ENCODE data around the gene P3H2.

Gene P3H2

DNA sequence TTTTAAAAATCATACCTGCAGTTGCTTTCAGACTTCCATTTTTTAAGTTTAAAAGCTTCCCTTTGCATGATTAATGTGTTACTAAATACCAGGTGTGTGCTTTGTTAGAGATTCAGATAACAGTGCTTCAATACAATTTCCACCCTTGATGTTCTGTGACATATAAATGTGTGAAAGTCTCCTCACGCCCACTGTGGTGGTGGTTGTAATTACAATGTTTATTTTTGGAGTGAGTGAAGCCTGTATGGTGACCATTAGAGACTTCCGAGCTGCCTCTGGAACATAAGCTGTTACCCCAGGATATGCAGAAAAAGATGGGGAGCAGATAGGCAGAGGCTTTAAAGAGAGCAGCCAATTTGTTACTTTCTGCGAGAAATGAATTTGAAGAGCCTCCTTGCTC, 57.2 kb downstream of the P3H2 start:
- no peak overlapping the region for H3K4me3 ChIP-seq (ENCODE audit: low read depth, low read length)
- TF ChIP-seq, protein P1, sequence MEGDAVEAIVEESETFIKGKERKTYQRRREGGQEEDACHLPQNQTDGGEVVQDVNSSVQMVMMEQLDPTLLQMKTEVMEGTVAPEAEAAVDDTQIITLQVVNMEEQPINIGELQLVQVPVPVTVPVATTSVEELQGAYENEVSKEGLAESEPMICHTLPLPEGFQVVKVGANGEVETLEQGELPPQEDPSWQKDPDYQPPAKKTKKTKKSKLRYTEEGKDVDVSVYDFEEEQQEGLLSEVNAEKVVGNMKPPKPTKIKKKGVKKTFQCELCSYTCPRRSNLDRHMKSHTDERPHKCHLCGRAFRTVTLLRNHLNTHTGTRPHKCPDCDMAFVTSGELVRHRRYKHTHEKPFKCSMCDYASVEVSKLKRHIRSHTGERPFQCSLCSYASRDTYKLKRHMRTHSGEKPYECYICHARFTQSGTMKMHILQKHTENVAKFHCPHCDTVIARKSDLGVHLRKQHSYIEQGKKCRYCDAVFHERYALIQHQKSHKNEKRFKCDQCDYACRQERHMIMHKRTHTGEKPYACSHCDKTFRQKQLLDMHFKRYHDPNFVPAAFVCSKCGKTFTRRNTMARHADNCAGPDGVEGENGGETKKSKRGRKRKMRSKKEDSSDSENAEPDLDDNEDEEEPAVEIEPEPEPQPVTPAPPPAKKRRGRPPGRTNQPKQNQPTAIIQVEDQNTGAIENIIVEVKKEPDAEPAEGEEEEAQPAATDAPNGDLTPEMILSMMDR (IDR thresholded peaks at IDR 0.05; ENCODE audit: low read depth, low read length, missing control alignments): no peak
- in situ Hi-C loops (cut with HindIII; ENCODE audit: low sequenced_read_pairs): no loop called here
- no peak for DNase-seq (ENCODE audit: low read depth)

DNA sequence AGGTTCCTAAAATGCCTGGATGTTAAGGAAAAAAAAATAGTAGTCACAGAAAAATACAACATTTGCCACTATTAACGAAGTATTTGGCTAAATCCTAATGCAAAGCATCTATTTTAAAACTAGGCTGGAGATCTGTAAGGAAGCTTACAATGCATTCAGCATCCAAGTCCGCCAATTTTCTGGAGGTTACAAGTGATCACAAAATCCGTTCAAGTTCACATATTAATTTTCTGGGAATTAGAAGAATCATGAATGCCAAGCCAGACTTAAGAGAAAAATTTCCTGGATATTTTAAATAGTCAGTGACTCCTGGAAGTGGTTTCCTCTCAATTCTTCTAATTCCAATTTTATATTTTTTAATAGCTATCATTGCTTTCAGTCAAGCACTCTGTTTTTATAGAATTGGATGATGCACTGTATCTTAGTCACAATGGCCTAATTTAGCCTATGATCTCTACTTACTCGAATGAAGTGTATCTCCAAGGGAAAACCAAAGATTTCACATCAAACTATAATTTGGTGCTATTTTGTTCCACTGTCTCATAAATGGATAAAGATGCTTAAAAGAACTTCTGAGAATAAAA, 60.4 kb downstream of the P3H2 start:
- H3K4me3 ChIP-seq (ENCODE audit: low read depth, low read length): no peak overlapping the region
- no peak for DNase-seq (ENCODE audit: low read depth)
- in situ Hi-C loops (cut with HindIII; ENCODE audit: low sequenced_read_pairs): no loop called here
- TF ChIP-seq, protein P1 (IDR thresholded peaks at IDR 0.05; ENCODE audit: low read depth, low read length, missing control alignments): no peak

DNA sequence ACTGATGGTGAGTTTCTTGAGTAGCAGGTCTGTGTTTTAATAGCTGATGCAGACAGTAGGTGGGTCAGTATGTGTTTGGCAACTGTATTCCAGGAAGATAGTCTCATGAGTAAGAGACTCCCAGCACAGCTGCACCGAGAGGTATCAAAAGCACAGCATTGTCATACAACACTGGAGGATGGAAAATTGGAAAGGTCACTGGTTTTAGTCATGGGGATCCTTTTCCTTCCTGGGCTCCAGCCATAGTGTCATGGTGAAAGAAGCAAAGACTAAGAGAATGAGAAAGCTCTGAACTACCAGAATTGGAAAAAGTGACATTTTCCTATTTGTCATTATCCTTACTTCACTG, 61.5 kb downstream of the P3H2 start:
- DNase-seq (ENCODE audit: low read depth): no peak
- in situ Hi-C loops (cut with HindIII; ENCODE audit: low sequenced_read_pairs): loop anchor here (5.0 kb wide), 1 partner anchor 62 kb away; no protein-coding TSS in a partner anchor

DNA sequence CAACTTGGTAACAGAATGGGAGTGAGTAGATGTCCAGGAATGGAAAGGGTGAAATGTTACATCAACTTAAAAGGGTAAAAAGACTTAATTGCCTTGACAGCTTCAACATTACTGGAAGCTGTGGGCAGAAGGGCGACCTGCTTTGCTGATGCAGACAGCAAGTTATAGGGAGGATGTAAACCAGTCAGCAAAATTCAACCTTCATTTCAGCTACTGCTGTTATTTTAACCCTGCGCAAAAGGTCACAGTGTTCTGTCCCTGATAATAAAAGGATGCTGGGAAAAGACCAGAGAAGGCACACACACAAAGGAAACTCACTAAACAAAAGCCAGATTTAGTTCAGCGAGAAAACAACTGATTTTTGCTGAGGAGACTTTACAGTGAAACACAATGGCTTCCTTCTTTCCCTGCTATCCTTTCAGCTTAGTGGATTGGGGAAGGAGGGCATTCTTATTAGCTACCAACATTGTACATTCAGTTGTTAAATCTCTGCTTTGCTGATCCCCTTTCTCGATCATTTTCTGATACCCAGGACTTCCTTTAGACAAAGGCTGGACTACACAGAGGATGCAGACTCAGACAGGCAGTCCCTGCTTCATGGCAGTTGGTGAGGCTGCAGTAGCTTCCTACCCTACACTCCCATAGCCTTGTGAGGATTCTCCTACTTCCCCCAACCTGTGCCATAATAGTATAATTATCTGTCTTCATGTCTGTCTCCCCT, 62.0 kb downstream of the P3H2 start:
- no peak overlapping the region for H3K4me3 ChIP-seq (ENCODE audit: low read depth, low read length)
- TF ChIP-seq, protein P1 (IDR thresholded peaks at IDR 0.05; ENCODE audit: low read depth, low read length, missing control alignments): no peak
- in situ Hi-C loops (cut with HindIII; ENCODE audit: low sequenced_read_pairs): loop anchor here (5.0 kb wide), 1 partner anchor 61 kb away; no protein-coding TSS in a partner anchor
- no peak for DNase-seq (ENCODE audit: low read depth)

More for the DNA sequence above, 61.5 kb downstream of the P3H2 start:
- TF ChIP-seq, protein P1 (IDR thresholded peaks at IDR 0.05; ENCODE audit: low read depth, low read length, missing control alignments): no peak
- H3K4me3 ChIP-seq (ENCODE audit: low read depth, low read length): no peak overlapping the region

DNA sequence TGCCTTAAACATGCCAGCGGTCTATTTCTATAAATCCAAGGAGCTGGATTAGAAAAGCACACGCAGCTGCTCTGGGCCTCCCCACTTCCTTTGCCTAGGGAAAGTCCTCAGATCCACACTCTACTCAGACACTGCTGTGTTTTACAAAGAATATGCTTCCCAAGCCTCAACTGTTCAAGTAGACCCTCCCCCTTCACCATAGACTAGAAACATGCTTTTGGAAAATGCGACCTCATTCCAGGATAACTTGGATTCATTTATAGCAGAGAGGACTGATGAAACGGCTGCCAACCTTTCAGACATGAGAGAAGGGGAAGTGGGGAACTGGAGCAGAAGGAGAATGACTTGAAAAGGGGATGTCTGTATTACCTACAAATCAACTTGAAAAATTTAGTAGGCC, 64.0 kb downstream of the P3H2 start:
- H3K4me3 ChIP-seq (ENCODE audit: low read depth, low read length): no peak overlapping the region
- in situ Hi-C loops (cut with HindIII; ENCODE audit: low sequenced_read_pairs): loop anchor here (5.0 kb wide), 1 partner anchor 59 kb away; no protein-coding TSS in a partner anchor
- no peak for DNase-seq (ENCODE audit: low read depth)
- TF ChIP-seq, protein P1 (IDR thresholded peaks at IDR 0.05; ENCODE audit: low read depth, low read length, missing control alignments): no peak

DNA sequence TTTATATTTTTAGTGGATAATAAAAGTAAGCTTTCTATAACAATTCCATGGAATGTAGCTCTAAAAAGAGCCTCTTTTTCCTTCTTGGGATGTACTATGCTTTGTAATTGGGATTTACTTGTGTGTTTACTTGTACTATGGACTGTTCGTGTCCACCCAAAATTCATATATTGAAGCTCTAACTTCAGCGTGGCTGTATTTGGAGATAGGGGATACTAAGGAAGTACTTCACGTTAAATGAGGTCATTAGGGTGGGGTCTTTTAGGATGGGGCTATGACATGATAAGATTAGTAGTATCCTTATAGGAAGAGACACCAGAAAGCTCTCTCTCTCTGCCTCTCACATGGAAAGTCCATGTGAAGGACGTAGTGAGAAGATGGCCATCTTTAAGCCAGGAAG, 64.9 kb downstream of the P3H2 start:
- TF ChIP-seq, protein P1 (IDR thresholded peaks at IDR 0.05; ENCODE audit: low read depth, low read length, missing control alignments): no peak
- in situ Hi-C loops (cut with HindIII; ENCODE audit: low sequenced_read_pairs): loop anchor here (5.0 kb wide), 1 partner anchor 58 kb away; no protein-coding TSS in a partner anchor
- no peak for DNase-seq (ENCODE audit: low read depth)
- H3K4me3 ChIP-seq (ENCODE audit: low read depth, low read length): no peak overlapping the region
